DMS 273 (cell line): ENCODE measurements around the gene RXRA.
A peak's percentile ranks its signal among the peaks of the same experiment; 100 is the strongest.

Experiments
- DNase-seq: peaks from one replicate; lab custom pipeline; 2025; ENCODE audit not compliant: unreplicated experiment; lab: John Stamatoyannopoulos, UW

The RXRA gene

DNA sequence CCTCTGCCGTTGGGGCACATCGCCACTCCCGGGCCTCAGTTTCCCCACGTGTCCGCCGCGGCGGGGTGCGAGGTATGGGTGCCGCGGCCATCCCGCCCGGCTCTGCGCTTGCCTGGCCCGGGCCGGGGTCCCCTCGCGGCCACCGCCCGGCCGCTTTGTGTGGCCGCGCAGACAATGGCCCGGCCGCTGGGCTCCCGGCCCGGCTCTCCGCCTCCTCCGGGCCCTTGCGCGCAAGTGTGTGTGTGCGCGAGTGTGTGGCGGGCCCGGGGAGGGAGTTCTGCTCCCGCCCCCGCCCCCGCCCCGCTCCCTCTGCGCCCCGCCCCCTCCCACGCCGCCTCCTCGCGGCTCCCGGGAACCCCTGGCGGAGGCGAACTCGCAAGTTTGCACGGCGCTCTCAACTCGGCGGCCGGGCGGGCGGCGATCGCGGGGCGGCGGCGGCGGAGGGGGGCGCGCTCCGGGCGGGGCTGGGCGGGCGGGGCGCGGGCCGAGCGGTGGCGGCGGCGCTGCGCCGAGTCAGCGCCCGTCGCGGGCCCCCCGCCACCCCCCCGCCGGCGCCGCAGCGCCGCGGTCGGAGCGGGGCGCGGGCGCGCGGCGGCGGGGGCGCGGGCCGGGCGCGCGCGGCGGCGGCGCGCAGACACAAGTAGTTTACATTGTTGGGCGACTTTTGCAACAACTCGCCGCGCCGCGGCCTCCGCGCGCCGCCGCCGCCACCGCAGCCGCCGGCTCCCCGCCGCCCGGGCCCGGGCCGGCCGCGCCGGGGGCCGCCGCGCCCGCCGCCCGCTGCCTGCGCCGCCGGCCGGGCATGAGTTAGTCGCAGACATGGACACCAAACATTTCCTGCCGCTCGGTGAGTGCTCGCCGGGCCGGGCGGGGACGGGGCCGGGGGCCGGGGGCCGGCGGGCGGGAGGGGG lies at the start of gene RXRA:
TSS of gene RXRA (plus strand) at position 643 of the 911 bp plus-strand sequence. CDS start at position 820, 177 bp downstream.
- DNase-seq = peak; percentile 87

DNA sequence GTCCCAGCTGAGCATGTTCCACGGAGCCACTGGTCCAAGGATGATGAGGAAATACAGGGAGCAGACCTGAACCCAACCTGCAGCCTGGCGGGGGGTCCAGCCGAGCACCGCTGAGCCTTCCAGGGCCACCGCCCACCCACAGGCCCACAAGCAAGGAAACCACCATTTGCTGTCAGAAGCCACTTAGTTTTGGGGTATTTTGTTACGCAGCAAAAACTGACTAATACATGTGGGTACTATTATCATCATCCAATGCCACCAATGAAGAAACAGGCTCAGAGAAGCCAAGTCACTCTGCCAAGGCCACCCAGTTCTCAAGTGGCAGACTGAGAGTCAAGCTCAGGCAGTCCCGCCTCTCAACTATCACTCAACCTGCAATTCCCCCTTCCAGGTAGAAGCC lies 48.0 kb upstream of the RXRA start:
- DNase-seq = no peak

- no peak for DNase-seq
These were observed 47.1 kb upstream of the RXRA start for GRCh38 chr9:134278974-134279640.

GRCh38 chr9:134282138-134282650 lies 44.1 kb upstream of the RXRA start:
- DNase-seq = no peak

- peak; percentile 79 for DNase-seq
These were observed 43.1 kb upstream of the RXRA start for GRCh38 chr9:134283111-134283515.

DNA sequence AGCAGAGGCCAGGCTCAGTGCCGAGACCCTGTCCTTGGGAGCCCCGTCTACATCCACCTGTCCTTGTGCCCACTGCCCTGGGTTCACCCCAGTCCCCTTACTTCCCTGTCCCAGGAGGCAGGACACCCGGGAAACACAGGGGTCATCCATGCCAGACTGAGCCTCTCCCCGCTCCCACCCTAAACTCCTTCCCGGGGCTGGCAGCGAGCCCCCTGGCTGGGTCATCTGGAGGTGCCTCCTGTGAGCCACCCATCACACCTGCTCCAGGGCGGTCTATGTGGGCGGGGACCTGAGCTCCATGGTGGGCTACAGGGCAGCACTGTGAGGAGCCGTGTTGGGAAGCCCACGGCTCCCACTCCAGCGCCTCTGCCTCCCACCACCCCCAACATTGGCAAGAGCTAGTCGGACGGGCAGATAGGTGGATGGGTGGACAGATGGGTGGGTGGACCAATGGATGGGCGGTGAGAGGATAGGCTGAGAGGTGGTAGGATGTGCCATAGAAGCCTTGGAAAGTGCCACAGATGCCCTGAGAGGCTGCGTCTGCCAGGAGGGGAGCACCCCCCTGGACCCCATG lies 42.5 kb upstream of the RXRA start:
- peak; percentile 55 for DNase-seq

DNA sequence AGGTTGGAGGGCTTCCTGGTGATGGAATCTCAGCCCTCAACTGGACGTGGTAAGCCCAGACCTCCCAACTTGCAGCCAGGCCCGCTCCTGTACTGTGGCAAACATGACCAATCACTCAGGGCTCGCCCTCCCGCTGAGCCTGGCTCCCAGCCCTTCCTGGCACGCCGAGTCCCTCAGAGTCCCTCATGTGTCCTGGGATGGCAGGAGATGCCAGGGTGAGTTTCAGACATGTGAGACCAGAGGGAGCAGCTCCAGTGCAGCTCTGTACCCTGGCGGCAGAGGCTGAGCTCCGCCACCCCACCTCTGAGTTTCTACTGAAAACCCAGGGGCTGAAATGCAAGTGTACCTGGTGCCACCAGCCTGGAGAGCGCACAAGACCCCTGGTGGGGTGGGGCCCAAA lies 42.0 kb upstream of the RXRA start:
- peak; percentile 55 for DNase-seq

DNA sequence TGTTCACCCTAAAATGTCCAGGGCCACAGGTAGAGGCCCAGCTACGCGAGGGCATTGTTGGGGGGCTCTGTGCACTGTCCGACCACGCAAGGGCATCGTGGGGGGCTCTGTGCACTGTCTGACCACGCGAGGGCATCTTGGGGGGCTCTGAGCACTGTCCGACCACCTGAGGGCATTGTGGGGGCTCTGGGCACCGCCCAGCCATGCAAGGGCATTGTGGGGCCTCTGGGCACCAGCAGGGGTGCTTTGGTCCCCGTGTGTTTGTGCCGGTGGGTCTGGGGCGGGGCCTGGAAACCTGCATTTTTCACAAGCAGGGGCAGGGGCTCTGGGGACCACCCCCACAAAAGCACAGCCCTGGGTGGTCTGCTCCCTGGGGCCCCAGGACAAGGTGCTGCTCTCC lies 41.5 kb upstream of the RXRA start:
- no peak for DNase-seq

DNA sequence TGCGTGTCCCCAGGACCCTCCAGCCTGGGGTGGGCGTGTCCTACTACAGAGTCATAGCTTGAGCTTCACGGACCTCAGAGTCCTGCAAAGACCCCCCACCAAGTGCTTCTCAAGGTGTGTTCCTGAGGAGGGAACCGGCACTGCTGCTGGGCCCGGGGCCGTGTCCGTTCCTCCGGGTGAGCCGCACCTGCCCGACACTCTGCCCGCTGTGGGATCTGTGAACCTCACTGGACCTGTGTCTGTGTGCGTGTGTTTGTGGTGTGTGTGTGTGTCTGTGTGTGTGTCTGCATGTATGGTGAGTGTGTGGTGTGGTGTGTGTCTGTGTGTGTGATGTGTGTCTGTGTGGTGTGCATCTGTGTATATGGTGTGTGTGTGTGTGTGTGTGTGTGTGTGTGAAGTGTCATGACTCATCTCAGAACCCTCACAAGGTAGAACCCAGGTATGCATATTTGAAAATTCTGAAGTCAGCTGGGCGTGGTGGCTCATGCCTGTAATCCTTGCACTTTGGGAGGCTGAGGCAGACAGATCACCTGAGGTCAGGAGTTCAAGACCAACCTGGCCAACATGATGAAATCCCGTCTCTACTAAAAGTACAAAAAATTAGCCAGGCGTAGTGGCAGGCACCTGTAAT lies 40.9 kb upstream of the RXRA start:
- DNase-seq = no peak

GRCh38 chr9:134286471-134287245 lies 39.6 kb upstream of the RXRA start:
- DNase-seq = peak; percentile 64

DNA sequence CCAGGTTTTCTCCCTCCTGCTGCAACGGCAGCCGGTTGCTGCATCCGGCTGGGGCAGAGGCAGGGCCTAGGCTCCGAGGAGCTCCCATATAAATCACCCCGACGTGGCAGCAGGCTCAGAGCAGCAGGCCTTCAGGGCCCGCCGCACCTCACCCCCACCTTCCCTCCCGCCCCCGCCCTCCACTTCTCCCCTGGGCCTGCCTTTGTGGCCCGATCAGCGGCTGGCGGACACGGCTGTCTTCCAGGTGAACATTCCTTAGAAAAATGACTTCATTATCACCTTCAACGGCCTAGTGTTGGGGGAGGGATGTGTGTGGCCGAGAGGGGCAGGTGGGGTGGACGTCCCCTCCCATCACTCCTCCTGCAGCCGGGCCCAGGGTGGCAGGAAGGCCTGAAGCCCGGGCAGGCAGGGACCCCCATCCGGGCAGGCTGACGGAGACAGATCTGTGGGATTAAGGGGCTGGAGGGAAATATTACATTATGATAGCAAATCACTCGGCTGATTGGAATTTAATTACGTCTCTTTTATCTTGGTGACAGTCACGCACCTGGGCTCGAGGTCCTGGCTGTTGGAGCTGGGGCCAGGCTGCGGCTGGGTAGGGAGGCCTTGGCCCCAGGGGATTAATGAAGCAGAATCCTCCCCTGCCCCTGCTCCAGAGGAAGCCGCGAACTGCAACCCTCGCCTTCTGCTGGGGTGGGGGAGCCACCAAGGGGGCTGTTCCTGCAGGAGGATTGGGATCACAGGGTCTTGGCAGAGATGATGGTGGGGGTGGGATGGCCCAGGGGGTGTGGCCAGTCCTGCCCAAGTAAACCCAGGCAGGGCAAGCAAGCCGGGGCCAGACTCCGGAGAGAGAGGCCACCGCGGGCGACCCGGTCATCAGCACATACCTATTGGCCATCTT lies 38.4 kb upstream of the RXRA start:
- DNase-seq = no peak

DNA sequence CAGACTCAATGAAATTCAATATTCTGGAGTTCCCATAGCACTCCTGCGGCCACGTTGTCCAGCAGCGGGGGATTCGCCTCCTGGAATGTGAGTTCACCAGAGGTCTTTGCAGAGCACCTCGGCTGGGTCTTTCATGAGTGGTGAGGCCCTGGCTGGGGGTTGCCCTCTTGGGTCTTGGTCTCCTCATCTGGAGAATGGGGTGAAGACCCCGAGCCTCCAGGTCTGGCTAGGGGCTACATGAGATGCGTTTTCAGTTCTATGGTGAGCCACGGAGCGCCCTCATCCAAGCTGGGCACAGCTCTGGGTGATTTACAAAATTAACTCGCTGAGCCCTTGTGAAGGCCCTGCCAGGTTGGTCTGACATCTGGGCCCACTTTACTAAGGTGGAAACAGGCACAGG lies 37.5 kb upstream of the RXRA start:
- DNase-seq = no peak

DNA sequence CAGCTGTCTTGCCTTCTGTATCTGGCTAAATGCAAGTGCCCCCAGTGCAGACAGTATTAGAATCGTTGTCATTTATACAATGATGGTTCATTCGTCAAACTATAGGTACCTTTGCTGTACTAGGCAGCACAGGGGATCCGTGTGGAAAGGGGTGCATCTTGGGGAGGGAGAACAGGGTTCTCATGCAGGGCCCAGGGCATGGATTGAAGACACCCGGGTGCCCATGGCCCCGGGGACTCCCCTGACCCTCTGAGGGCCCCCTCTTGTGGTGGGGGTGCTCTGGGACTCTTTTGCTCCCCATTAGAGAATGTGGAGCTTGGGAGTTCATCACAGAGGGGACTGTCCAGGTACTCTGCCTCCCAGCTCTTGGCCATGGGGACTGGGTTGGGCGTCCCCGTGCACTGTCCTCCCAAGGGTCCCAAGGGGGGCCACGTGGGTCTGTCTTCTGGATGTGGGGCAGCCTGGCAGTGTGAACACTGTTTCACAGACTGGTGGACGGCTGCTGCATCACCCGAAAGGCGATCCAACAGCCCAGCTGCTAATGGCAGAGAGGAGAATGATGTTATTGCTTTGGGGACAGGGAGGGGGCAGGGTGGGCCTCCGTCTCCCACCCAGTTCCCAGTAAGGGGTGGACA lies 36.9 kb upstream of the RXRA start:
- DNase-seq = no peak

DNA sequence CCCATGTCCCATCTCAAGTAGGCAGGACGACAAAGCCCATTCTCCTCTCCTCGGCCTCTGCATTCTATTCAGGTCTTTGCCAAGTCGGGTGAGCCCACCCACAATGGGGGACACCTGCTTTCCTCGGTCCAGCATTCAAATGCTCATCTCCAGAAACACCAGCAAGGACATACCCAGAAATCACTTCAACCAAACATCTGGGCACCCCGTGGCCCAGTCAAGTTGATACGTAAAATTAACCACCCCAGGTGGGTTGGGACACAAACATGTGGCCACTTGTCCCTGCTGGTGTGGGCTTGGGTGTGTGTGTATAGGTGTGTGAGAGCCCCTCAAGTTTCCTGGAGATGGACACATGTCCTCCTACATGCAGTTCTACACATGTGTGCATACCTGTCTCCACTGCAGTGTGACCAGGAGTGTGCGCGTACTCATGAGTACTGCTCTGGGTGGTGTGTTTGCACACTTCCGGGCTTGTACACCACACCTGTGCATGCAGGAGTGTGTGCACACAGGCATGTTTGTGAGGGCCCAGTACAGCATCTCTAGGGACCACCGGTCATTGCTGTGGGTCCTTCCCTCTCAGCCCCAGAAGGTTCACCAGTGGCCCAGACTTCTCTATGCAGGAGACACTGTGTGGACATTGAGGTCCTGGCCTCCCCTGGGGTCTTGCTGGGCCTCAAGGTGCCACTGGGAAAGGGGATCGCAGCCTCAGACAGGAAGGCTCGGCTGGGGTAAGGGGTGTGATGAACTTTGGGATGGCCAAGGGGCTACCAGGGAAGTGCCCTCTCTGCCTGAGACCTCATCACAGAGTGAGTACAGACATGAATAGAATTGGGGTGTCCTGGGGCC lies 35.4 kb upstream of the RXRA start:
- no peak for DNase-seq

DNA sequence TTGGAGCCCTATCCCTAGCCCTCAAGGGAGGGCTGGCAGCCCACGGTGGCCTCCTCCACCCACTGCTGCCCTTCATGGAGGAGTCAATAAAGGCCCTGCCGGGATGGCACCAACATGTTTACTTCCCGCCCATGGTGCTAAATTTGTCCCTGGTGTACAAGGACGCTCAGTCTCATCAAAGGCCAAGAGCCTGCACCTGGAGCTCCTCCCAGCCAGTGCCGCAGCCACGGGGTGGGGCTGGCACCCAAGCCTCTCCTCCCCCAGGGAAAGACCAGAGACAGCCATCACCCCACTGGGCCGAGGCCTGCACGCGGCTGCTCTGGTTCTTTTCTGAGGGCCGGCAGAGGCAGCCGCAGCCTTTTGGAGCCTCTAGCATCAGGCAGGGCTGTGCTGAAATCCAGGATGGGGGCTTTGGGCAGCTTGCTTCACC lies 34.8 kb upstream of the RXRA start:
- DNase-seq = no peak

DNA sequence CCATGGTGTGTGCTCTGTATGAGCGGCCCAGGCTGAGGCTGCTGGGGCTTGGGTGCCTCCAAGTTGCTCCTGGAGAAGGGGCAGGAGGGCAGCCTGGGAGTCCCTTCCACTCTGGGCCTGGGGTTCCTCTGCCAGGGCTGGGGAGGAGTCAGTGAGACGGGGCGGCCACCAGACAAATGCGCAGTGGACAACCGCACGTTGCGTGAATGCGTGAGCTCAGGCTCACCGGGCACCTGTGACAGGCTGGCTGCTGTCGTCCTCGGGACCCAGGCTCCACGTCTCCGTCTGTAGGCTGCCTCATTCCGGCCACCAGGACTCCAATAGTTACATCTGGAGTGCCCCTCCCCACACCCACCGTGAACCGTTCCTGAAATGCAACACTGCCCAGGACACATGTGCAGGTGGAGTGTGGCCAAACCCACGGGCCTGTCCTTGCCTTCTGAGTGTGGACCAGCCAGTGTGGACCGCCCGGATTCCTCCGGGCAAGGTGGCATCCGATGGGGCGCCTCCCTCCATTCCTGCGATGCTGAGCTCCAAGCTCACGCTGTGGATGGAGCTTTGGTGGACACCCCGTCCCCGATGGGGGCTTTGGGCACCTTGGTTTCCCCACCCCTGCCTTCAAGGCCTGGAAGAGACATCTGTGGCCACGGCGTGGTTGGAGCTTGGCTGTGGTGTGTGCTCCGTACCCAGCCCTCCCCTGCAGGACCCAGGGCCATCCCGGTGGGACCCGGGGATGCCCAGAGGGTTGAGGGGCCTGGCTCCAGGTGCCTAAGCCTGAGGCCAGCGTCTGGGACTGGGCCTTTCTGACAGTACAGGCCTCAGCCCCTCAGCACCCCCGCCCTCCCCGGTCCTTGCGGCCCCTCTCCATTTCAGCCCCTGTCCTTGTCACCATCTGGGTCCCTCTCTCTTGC lies 34.0 kb upstream of the RXRA start:
- DNase-seq = no peak

DNA sequence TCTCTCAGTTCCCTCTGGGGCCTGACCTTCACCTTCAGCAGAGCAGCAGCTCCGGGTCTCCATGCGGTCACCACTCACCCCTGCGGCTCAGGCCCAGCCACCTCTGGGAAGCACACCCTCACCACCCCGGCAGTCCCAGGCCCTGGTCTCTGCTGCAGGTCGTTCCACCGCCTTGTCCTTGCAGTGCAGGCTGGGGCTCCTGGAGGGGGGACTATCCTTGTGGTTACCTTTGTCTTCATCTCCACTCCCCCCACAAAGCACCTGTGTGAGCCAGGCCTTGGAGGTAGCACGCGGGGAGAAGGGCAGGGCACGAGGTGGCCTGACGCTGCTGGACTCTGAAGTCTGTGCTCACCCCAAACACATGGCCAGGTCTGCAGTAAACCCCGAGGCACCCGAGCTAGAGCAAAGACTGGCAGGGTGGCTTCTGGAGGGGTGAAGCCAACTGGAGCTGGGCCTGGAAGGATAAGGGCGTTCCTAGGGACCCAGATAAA lies 33.2 kb upstream of the RXRA start:
- DNase-seq = no peak
